HG03045 (cell line): Measurements from ENCODE around the gene STK11.
A peak's percentile ranks its signal among the peaks of the same experiment; 100 is the strongest.

Experiments used
- ATAC-seq: cut with Tn5 transposase; IDR thresholded peaks from one replicate; pipeline ENCODE4 v1.9.1; 2021; ENCODE audit warnings: mild to moderate bottlenecking, moderate library complexity; ENCODE audit not compliant: unreplicated experiment

The STK11 gene

DNA sequence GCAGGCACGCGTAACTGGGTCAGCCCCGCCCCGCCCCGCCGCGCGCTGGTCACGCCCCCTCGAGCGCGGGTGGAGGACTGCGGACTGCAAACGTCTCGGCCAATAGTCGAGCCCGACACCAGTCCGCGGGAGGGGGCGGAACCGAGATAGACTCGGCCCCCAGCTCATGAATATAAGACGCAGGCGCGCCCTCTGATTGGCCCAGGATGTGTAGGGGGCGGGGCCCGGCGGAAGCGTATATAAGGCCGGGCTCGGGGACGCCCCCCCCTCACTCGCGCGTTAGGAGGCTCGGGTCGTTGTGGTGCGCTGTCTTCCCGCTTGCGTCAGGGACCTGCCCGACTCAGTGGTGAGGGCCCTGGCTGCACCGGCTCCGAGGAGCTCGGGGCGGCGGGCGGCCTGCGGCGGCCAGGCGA is 63.5 kb downstream of the STK11 start, which contains the start of gene CIRBP:
CIRBP (plus strand) TSS at position 268 of the 413 bp plus-strand sequence. CDS start 1,602 bp downstream, outside the sequence.
- peak; percentile 50 for ATAC-seq

DNA sequence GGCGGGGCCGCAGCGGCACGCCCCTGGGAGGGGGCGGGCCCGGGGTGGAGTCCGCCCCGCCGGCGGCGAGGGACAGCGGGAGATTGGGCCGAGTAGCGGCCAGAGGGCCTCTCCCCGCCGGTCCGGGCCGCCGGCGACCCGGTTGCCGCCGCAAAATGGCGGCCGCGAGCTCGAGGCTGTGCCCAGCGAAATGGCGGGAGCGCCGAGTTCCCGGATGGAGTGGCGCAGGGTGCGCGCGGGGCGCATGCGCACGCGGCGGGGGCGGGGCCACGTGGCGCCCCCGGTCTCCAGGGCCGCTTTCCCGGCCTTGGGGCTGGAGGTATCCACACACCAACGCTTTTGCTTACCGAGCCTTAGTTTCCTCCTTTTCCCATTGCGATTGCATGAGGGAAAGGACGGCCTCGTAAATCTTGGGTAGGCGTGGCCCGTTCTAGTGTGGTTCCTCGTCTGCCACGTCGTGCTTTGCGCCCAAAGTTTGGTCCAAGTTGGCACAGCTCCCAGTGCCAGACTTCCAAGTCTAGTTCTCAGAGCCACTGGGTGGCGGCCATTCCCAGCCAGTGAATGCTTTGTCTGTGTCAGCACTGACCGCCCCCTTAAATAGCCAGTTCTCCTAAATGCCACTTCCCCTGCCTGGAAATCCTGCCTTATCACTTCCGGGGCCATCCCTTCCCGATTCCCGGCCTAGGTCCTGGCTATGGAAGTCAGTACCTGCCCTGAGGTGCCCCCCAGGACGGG is 64.1 kb downstream of the STK11 start:
- ATAC-seq: peak; percentile 16

GRCh38 chr19:1270213-1270853 is 64.8 kb downstream of the STK11 start:
- ATAC-seq: no peak

GRCh38 chr19:1270854-1271527 is 65.4 kb downstream of the STK11 start:
- ATAC-seq: no peak

GRCh38 chr19:1271528-1272422 is 66.2 kb downstream of the STK11 start:
- ATAC-seq: no peak

- ATAC-seq: no peak
These were observed 67.1 kb downstream of the STK11 start for GRCh38 chr19:1272423-1273262.

- no peak for ATAC-seq
These were observed 67.9 kb downstream of the STK11 start for GRCh38 chr19:1273263-1274041.

GRCh38 chr19:1274081-1274851 is 68.7 kb downstream of the STK11 start:
- no peak for ATAC-seq

DNA sequence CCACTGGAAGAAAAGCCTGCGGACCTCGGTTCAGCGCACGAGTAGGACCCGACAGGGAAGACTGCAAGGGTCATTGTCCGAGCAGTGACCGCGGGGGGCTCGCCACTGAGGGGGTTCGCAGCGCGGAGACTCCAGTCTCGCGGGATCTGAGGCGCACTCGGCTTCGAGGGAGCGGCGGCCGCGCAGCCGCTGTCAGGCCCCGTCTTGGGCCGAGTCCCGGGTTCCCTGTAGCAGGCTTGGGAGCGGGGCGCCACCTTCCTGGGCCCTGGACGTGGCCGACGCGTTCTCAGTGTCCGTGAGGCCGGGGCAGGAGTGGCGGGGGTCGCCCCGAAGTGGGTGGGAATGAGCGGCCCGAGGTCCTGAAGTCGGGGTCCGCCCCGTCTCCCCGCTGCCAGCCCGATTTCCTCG is 69.3 kb downstream of the STK11 start:
- ATAC-seq: peak; percentile 8

DNA sequence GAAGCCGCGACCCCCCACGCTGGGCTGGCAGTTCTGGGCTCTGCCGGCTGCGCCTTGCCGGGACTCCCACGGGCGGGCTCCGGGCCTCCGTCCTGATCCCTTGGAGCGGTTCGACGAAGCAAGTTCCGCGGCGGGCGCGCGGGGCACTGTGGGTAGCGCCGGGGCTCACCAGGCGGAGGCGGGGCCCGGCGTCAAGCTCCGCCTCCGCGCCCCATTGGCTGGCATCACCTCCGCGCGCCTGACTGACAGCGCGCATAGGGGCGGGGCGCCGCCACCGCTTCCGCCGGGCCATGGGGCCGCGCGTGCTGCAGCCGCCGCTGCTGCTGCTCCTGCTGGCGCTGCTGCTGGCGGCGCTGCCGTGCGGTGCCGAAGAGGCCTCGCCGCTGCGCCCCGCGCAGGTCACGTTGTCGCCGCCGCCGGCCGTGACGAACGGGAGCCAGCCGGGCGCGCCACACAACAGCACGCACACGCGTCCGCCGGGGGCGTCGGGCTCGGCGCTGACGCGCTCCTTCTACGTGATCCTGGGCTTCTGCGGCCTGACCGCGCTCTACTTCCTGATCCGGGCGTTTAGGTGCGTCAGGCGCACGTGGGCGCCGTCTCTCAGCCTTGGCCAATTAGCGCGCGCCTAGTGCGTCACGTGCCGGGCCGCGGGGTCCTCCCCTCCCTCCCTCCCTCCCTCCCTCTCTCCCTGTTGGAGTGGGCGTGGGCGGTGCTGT is 69.8 kb downstream of the STK11 start, which contains the start of gene FAM174C:
FAM174C (plus strand) TSS at position 271 of the 716 bp plus-strand sequence; CDS start at position 291, 20 bp downstream.
- peak; percentile 68 for ATAC-seq

GRCh38 chr19:1275976-1276627 is 70.5 kb downstream of the STK11 start:
- ATAC-seq: no peak

DNA sequence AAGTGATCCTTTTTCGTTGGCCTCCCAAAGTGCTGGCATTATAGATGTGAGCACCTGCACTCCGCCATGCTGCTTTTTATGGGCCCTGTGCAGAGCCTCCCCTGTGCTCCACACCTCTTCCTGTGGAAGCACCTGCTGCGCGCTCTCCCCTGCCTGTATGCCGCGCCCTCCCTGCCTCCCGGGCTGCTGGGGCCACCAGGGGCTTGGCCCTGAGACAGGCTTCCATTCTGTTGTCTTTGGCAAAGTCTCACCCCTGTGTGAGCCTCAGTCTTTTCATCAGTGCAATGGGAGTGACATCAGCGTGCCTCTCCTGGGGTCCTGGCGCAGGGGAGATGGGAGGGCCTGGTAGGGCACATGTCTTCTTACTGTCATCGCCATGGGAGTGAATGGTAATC is 71.0 kb downstream of the STK11 start:
- no peak for ATAC-seq

DNA sequence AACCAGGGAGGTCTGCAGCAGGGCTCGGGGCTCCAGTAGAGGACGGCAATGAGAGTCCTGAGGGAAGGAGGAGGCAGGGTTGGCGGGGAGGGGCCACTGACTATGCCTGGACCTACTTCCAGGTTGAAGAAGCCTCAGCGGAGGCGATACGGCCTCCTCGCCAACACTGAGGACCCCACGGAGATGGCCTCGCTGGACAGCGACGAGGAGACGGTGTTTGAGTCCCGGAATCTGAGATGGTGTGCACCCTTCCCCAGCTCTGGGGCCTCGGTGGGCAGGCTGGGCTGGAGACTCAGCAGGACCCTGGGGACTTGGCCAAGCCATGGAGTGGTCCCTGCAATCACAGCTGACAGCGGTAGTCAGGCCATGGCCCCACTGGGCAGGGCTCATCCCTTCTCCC is 71.5 kb downstream of the STK11 start:
- ATAC-seq: no peak
